ENCODE measurements around the gene MDFI.

DNA sequence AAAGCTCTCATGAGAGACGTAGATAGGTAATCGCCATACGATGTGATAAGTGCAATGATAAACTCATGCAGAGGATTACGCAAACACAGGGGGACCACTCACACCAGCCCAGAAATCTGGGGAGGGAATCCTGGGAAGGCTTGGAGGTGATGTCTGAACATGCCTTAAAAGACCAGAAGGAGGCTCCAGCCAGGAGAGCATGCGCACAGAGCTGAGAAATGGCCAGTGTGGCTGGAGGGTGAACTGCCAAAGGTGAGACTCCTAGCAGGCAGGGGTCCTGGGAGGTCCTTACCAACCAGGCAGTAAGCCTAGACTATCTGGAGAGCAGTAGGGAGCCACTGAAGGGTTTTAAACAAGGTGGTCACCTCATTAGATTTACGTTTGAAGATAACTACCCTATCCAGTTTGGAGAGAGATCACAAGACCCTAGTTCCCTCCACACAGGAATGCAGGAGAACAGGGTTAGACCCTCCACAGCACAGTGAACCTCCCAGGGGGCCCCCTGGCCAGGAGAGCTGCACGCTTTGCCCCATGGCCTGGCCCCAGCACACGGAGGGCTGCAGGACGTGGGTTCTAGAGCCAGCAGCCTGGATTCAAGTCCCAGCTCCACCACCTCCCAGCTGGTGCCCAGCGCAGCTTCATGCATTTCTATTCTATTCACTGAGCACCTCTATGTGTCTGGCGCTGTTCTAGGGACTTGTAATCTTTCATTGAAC, 13.1 kb downstream of the MDFI start:
- TF ChIP-seq, protein P1, sequence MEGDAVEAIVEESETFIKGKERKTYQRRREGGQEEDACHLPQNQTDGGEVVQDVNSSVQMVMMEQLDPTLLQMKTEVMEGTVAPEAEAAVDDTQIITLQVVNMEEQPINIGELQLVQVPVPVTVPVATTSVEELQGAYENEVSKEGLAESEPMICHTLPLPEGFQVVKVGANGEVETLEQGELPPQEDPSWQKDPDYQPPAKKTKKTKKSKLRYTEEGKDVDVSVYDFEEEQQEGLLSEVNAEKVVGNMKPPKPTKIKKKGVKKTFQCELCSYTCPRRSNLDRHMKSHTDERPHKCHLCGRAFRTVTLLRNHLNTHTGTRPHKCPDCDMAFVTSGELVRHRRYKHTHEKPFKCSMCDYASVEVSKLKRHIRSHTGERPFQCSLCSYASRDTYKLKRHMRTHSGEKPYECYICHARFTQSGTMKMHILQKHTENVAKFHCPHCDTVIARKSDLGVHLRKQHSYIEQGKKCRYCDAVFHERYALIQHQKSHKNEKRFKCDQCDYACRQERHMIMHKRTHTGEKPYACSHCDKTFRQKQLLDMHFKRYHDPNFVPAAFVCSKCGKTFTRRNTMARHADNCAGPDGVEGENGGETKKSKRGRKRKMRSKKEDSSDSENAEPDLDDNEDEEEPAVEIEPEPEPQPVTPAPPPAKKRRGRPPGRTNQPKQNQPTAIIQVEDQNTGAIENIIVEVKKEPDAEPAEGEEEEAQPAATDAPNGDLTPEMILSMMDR (IDR thresholded peaks at IDR 0.05): no peak
- no peak for TF ChIP-seq POLR2A (IDR thresholded peaks at IDR 0.05)

All from body of pancreas (tissue), 4 donors.